ENCODE measurements around the gene GABBR1.

The GABBR1 gene

DNA sequence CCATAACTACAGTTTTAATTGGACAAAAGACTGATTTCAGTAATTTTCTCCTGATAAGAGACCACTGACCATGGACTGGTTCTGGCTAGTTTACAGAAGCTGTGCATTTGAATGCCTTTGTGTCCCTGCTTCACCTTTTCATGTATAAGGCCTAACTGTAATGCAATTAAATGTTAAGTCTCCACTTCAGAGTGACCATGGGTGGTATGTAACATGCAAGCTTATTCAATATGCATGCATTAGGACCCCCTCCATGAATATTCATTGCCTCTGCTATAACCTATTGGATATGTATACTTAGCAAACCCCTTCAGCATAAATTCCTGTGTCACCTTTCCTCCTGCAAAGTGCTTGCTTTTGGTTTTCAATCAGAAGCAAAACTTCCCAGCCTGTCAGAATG lies 75.7 kb downstream of the GABBR1 start:
- H3K36me3 ChIP-seq (ENCODE audit: control insufficient read depth in 2 of 2, insufficient read depth in 1 of 2, low read length in 2 of 2) = no peaks in the 10 kb centered on the region
- ChIA-PET CTCF (interaction anchor here (0.9 kb wide), 1 partner anchor 9 kb away, joined by 3 read pairs; no protein-coding TSS in a partner anchor), POLR2A (no interaction called here)
- no peaks in the 10 kb centered on the region for H3K9me3 ChIP-seq (ENCODE audit: control insufficient read depth, insufficient read depth, low read depth, low read length)
- H3K4me3 ChIP-seq (ENCODE audit: low read depth, low read length) = no peak overlapping the region
- H3K27ac ChIP-seq (ENCODE audit: extremely low read depth, low read depth, low read length) = no peak overlapping the region
- peaks cover 10% of the 10 kb centered on the region for H3K4me1 ChIP-seq (ENCODE audit: control insufficient read depth, insufficient read depth, low read length)
- TF ChIP-seq ZNF626 (tag by site-specific recombination; IDR thresholded peaks at IDR 0.05) (no peak), ZNF133 (tag by site-specific recombination; IDR thresholded peaks at IDR 0.05) (no peak), ZNF37A (tag by site-specific recombination; IDR thresholded peaks at IDR 0.05) (no peak), ZNF433 (tag by site-specific recombination; IDR thresholded peaks at IDR 0.05; ENCODE audit: low read depth) (no peak), SCRT1 (tag by site-specific recombination; IDR thresholded peaks at IDR 0.05; ENCODE audit: borderline replicate concordance) (no peak), ZNF335 (tag by site-specific recombination; conservative IDR thresholded peaks at IDR 0.05) (no peak), KLF7 (tag by site-specific recombination; IDR thresholded peaks at IDR 0.05; ENCODE audit: borderline replicate concordance) (no peak), ZNF76 (tag by site-specific recombination; IDR thresholded peaks at IDR 0.05; ENCODE audit: borderline replicate concordance, low read depth) (no peak), ZNF558 (tag by site-specific recombination; IDR thresholded peaks at IDR 0.05) (no peak), ZSCAN23 (tag by site-specific recombination; IDR thresholded peaks at IDR 0.05) (no peak), FEZF1 (tag by site-specific recombination; IDR thresholded peaks at IDR 0.05) (no peak), ZNF660 (tag by site-specific recombination; IDR thresholded peaks at IDR 0.05) (no peak)
- TF ChIP-seq, protein P1, sequence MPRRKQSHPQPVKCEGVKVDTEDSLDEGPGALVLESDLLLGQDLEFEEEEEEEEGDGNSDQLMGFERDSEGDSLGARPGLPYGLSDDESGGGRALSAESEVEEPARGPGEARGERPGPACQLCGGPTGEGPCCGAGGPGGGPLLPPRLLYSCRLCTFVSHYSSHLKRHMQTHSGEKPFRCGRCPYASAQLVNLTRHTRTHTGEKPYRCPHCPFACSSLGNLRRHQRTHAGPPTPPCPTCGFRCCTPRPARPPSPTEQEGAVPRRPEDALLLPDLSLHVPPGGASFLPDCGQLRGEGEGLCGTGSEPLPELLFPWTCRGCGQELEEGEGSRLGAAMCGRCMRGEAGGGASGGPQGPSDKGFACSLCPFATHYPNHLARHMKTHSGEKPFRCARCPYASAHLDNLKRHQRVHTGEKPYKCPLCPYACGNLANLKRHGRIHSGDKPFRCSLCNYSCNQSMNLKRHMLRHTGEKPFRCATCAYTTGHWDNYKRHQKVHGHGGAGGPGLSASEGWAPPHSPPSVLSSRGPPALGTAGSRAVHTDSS (tag by site-specific recombination; IDR thresholded peaks at IDR 0.05) = no peak
- TF ChIP-seq, protein P2, sequence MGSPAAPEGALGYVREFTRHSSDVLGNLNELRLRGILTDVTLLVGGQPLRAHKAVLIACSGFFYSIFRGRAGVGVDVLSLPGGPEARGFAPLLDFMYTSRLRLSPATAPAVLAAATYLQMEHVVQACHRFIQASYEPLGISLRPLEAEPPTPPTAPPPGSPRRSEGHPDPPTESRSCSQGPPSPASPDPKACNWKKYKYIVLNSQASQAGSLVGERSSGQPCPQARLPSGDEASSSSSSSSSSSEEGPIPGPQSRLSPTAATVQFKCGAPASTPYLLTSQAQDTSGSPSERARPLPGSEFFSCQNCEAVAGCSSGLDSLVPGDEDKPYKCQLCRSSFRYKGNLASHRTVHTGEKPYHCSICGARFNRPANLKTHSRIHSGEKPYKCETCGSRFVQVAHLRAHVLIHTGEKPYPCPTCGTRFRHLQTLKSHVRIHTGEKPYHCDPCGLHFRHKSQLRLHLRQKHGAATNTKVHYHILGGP (tag by site-specific recombination; IDR thresholded peaks at IDR 0.05) = no peak
- TF ChIP-seq, protein P3, sequence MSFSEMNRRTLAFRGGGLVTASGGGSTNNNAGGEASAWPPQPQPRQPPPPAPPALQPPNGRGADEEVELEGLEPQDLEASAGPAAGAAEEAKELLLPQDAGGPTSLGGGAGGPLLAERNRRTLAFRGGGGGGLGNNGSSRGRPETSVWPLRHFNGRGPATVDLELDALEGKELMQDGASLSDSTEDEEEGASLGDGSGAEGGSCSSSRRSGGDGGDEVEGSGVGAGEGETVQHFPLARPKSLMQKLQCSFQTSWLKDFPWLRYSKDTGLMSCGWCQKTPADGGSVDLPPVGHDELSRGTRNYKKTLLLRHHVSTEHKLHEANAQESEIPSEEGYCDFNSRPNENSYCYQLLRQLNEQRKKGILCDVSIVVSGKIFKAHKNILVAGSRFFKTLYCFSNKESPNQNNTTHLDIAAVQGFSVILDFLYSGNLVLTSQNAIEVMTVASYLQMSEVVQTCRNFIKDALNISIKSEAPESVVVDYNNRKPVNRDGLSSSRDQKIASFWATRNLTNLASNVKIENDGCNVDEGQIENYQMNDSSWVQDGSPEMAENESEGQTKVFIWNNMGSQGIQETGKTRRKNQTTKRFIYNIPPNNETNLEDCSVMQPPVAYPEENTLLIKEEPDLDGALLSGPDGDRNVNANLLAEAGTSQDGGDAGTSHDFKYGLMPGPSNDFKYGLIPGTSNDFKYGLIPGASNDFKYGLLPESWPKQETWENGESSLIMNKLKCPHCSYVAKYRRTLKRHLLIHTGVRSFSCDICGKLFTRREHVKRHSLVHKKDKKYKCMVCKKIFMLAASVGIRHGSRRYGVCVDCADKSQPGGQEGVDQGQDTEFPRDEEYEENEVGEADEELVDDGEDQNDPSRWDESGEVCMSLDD (tag by site-specific recombination; IDR thresholded peaks at IDR 0.05) = no peak
- TF ChIP-seq, protein P4, sequence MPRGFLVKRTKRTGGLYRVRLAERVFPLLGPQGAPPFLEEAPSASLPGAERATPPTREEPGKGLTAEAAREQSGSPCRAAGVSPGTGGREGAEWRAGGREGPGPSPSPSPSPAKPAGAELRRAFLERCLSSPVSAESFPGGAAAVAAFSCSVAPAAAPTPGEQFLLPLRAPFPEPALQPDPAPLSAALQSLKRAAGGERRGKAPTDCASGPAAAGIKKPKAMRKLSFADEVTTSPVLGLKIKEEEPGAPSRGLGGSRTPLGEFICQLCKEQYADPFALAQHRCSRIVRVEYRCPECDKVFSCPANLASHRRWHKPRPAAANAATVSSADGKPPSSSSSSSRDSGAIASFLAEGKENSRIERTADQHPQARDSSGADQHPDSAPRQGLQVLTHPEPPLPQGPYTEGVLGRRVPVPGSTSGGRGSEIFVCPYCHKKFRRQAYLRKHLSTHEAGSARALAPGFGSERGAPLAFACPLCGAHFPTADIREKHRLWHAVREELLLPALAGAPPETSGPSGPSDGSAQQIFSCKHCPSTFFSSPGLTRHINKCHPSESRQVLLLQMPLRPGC (tag by site-specific recombination; IDR thresholded peaks at IDR 0.05) = no peak
- TF ChIP-seq, protein P5, sequence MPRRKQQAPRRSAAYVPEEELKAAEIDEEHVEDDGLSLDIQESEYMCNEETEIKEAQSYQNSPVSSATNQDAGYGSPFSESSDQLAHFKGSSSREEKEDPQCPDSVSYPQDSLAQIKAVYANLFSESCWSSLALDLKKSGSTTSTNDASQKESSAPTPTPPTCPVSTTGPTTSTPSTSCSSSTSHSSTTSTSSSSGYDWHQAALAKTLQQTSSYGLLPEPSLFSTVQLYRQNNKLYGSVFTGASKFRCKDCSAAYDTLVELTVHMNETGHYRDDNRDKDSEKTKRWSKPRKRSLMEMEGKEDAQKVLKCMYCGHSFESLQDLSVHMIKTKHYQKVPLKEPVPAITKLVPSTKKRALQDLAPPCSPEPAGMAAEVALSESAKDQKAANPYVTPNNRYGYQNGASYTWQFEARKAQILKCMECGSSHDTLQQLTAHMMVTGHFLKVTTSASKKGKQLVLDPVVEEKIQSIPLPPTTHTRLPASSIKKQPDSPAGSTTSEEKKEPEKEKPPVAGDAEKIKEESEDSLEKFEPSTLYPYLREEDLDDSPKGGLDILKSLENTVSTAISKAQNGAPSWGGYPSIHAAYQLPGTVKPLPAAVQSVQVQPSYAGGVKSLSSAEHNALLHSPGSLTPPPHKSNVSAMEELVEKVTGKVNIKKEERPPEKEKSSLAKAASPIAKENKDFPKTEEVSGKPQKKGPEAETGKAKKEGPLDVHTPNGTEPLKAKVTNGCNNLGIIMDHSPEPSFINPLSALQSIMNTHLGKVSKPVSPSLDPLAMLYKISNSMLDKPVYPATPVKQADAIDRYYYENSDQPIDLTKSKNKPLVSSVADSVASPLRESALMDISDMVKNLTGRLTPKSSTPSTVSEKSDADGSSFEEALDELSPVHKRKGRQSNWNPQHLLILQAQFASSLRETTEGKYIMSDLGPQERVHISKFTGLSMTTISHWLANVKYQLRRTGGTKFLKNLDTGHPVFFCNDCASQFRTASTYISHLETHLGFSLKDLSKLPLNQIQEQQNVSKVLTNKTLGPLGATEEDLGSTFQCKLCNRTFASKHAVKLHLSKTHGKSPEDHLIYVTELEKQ (tag by site-specific recombination; IDR thresholded peaks at IDR 0.05; ENCODE audit: borderline replicate concordance) = no peak
- TF ChIP-seq, protein P6, sequence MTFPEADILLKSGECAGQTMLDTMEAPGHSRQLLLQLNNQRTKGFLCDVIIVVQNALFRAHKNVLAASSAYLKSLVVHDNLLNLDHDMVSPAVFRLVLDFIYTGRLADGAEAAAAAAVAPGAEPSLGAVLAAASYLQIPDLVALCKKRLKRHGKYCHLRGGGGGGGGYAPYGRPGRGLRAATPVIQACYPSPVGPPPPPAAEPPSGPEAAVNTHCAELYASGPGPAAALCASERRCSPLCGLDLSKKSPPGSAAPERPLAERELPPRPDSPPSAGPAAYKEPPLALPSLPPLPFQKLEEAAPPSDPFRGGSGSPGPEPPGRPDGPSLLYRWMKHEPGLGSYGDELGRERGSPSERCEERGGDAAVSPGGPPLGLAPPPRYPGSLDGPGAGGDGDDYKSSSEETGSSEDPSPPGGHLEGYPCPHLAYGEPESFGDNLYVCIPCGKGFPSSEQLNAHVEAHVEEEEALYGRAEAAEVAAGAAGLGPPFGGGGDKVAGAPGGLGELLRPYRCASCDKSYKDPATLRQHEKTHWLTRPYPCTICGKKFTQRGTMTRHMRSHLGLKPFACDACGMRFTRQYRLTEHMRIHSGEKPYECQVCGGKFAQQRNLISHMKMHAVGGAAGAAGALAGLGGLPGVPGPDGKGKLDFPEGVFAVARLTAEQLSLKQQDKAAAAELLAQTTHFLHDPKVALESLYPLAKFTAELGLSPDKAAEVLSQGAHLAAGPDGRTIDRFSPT (tag by site-specific recombination; IDR thresholded peaks at IDR 0.05) = no peak

All from HEK293 (cell line).